WTC11 (cell line): ENCODE results near the gene STK40. TPM values are rescaled to one million over a fixed set of nuclear protein-coding genes. Genes with fewer than 3 reads are reported as not detected.

Experiments used
- ATAC-seq: fragments of 200-7000 bp; cut with Tn5 transposase; 2 replicates; pipeline ENCODE4 v1.10.0; 2021; ENCODE audit warnings: mild to moderate bottlenecking, moderate library complexity
- CTCF ChIA-PET: fragments of 300-600 bp; sonication (Branson Sonifier 250); formaldehyde crosslinking; loops from one replicate; lab custom pipeline; 2021; ENCODE audit warnings: antibody characterized with exemption; lab: Charles Lee
- POLR2A ChIA-PET: fragments of 350-600 bp; sonication (Branson Sonifier 250); formaldehyde crosslinking; loops from one replicate; lab custom pipeline; 2021; ENCODE audit warnings: antibody characterized with exemption; lab: Charles Lee
- DNase-seq: peaks from one replicate; pipeline ENCODE4 v3.0.0; 2021; ENCODE audit warnings: low spot score
- H3K27ac Mint-ChIP-seq: 2 replicates; pipeline ENCODE4 v1.8.0; 2021; ENCODE audit warnings: mixed read lengths
- H3K27me3 Mint-ChIP-seq: 2 replicates; pipeline ENCODE4 v1.8.0; 2021; ENCODE audit warnings: low read depth, mild to moderate bottlenecking, moderate library complexity, mixed read lengths
- H3K36me3 Mint-ChIP-seq: 2 replicates; pipeline ENCODE4 v1.8.0; 2021; ENCODE audit warnings: mixed read lengths
- H3K4me1 Mint-ChIP-seq: 2 replicates; pipeline ENCODE4 v1.8.0; 2022; ENCODE audit warnings: mixed read lengths
- H3K4me3 Mint-ChIP-seq: 2 replicates; pipeline ENCODE4 v1.8.0; 2021; ENCODE audit warnings: mild to moderate bottlenecking, moderate library complexity, mixed read lengths
- H3K9me3 Mint-ChIP-seq: 2 replicates; pipeline ENCODE4 v1.8.0; 2021; ENCODE audit warnings: mixed read lengths
- CDX4 ChIP-seq: fragments of 250-450 bp; sonication (Bioruptor Pico); IDR thresholded peaks from 2 replicates; pipeline ENCODE4 v1.9.0; 2021; ENCODE audit warnings: moderate library complexity, mild to moderate bottlenecking, inconsistent platforms, borderline replicate concordance
- CREB1 ChIP-seq: sonication (generic); formaldehyde crosslinking; IDR thresholded peaks from 2 replicates; pipeline ENCODE4 v1.8.0; 2023; ENCODE audit warnings: mild to moderate bottlenecking, missing genetic modification reagents
- CREM ChIP-seq: sonication (generic); formaldehyde crosslinking; IDR thresholded peaks from 2 replicates; pipeline ENCODE4 v1.8.1; 2022; ENCODE audit warnings: mild to moderate bottlenecking, missing genetic modification reagents, moderate library complexity
- E2F4 ChIP-seq: sonication (generic); formaldehyde crosslinking; IDR thresholded peaks from 2 replicates; pipeline ENCODE4 v1.8.1; 2022; ENCODE audit warnings: low read depth, mild to moderate bottlenecking, moderate library complexity, missing genetic modification reagents, borderline replicate concordance
- ESRRA ChIP-seq: sonication (generic); formaldehyde crosslinking; IDR thresholded peaks from 2 replicates; pipeline ENCODE4 v1.8.1; 2022; ENCODE audit warnings: mild to moderate bottlenecking, missing genetic modification reagents, borderline replicate concordance
- GRHL2 ChIP-seq: fragments of 250-450 bp; sonication (Bioruptor Pico); IDR thresholded peaks from 2 replicates; pipeline ENCODE4 v1.8.0; 2022; ENCODE audit warnings: mild to moderate bottlenecking, moderate library complexity; ENCODE audit not compliant: insufficient replicate concordance, severe bottlenecking
- HMGXB4 ChIP-seq: sonication (generic); formaldehyde crosslinking; IDR thresholded peaks from 2 replicates; pipeline ENCODE4 v1.8.1; 2023; ENCODE audit warnings: mild to moderate bottlenecking, moderate library complexity, missing genetic modification reagents
- IRF1 ChIP-seq: sonication (generic); formaldehyde crosslinking; IDR thresholded peaks from 2 replicates; pipeline ENCODE4 v1.8.0; 2023; ENCODE audit warnings: missing genetic modification reagents
- KAT7 ChIP-seq: sonication (generic); formaldehyde crosslinking; IDR thresholded peaks from 2 replicates; pipeline ENCODE4 v1.8.1; 2023; ENCODE audit warnings: missing genetic modification reagents, mild to moderate bottlenecking, borderline replicate concordance
- MXD4 ChIP-seq: fragments of 250-450 bp; sonication (Bioruptor Pico); IDR thresholded peaks from 2 replicates; pipeline ENCODE4 v1.8.0; 2021; ENCODE audit warnings: mild to moderate bottlenecking, moderate library complexity, borderline replicate concordance
- RELA ChIP-seq: sonication (generic); formaldehyde crosslinking; IDR thresholded peaks from 2 replicates; pipeline ENCODE4 v1.8.1; 2022; ENCODE audit warnings: missing genetic modification reagents, mild to moderate bottlenecking, borderline replicate concordance
- RORB ChIP-seq: fragments of 250-450 bp; sonication (Bioruptor Pico); IDR thresholded peaks from 2 replicates; pipeline ENCODE4 v1.9.0; 2021; ENCODE audit warnings: mild to moderate bottlenecking
- SMAD3 ChIP-seq: sonication (generic); formaldehyde crosslinking; IDR thresholded peaks from 2 replicates; pipeline ENCODE4 v1.8.0; 2022; ENCODE audit warnings: missing genetic modification reagents, mild to moderate bottlenecking, borderline replicate concordance
- SP1 ChIP-seq: sonication (generic); formaldehyde crosslinking; conservative IDR thresholded peaks from 2 replicates; pipeline ENCODE4 v1.8.1; 2022; ENCODE audit warnings: missing genetic modification reagents
- ZNF396 ChIP-seq: fragments of 250-450 bp; sonication (Bioruptor Pico); IDR thresholded peaks from 2 replicates; pipeline ENCODE4 v1.8.0; 2021; ENCODE audit warnings: mild to moderate bottlenecking, moderate library complexity, borderline replicate concordance
- total RNA-seq: library from RNA; stranded (reverse); gene quantifications from 3 replicates; pipeline ENCODE4 v1.2.3, GENCODE V29; 2021
- TF ChIP-seq, protein P1 (sequence below): sonication (generic); formaldehyde crosslinking; IDR thresholded peaks from 2 replicates; pipeline ENCODE4 v1.8.1; 2023; ENCODE audit warnings: mild to moderate bottlenecking, missing genetic modification reagents, moderate library complexity
- TF ChIP-seq, protein P2 (sequence below): sonication (generic); formaldehyde crosslinking; IDR thresholded peaks from 2 replicates; pipeline ENCODE4 v1.8.1; 2023; ENCODE audit warnings: mild to moderate bottlenecking, missing genetic modification reagents, moderate library complexity
- TF ChIP-seq, protein P3 (sequence below): sonication (generic); formaldehyde crosslinking; IDR thresholded peaks from 2 replicates; pipeline ENCODE4 v1.8.1; 2023; ENCODE audit warnings: mild to moderate bottlenecking, missing genetic modification reagents, borderline replicate concordance
- TF ChIP-seq, protein P4 (sequence below): sonication (generic); formaldehyde crosslinking; IDR thresholded peaks from 2 replicates; pipeline ENCODE4 v1.8.1; 2022; ENCODE audit warnings: low read depth, missing genetic modification reagents, borderline replicate concordance
- TF ChIP-seq, protein P5 (sequence below): sonication (generic); formaldehyde crosslinking; conservative IDR thresholded peaks from 2 replicates; pipeline ENCODE4 v1.8.1; 2022; ENCODE audit warnings: mild to moderate bottlenecking, missing genetic modification reagents

The STK40 gene
- total RNA-seq, 1 experiment from 2014 or later: 24.7 TPM

GRCh38 chr1:36397083-36397377, 11.3 kb upstream of the STK40 start:
- H3K9me3 Mint-ChIP-seq: no peaks in the 10 kb centered on the region
- ATAC-seq: no peak
- ChIA-PET CTCF (interaction anchor here (1.0 to 5.5 kb wide), 6 partner anchors 10 to 248 kb away, joined by 3 to 37 read pairs (median 5); partner anchors contain the start of gene TRAPPC3), POLR2A (interaction anchor here (0.7 to 6.5 kb wide), 3 partner anchors 10 to 54 kb away, joined by 3 to 172 read pairs (median 4); partner anchors contain the start of gene STK40)
- peak overlapping the region; percentile 98 for H3K27ac Mint-ChIP-seq
- peaks cover 11% of the 10 kb centered on the region for H3K36me3 Mint-ChIP-seq
- TF ChIP-seq KAT7 (CRISPR knock-in tag) (0 out of 2 replicates have a peak, but pooled peaks have one; percentile 29), CDX4 (CRISPR knock-in tag) (no peak)
- TF ChIP-seq, protein P1, sequence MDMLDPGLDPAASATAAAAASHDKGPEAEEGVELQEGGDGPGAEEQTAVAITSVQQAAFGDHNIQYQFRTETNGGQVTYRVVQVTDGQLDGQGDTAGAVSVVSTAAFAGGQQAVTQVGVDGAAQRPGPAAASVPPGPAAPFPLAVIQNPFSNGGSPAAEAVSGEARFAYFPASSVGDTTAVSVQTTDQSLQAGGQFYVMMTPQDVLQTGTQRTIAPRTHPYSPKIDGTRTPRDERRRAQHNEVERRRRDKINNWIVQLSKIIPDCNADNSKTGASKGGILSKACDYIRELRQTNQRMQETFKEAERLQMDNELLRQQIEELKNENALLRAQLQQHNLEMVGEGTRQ (CRISPR knock-in tag): no peak
- H3K4me1 Mint-ChIP-seq: peaks cover 21% of the 10 kb centered on the region
- no peaks in the 10 kb centered on the region; the same call in 1 of the 2 replicates for H3K27me3 Mint-ChIP-seq
- no peak for DNase-seq
- peak overlapping the region; percentile 89 for H3K4me3 Mint-ChIP-seq

DNA sequence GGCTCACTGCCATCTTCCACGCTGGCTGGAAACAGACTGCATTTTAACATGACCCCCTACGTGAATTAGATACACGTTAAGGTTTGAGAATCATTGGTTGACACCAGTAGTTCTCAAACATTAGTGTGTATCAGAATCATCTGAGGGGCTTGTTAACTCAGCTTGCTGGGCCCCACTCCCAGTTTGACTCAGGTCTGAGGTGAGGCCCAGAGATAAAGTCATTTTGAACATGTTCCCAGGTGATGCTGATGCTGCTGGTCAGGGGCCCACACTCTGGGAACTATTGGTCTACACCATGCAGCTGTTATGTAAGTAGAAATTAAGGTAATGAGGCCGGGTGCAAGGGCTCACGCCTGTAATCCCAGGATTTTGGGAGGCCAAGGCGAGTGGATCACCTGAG, 10.6 kb upstream of the STK40 start:
- Mint-ChIP-seq H3K36me3 (peaks cover 11% of the 10 kb centered on the region), H3K27ac (peak overlapping the region; percentile 82), H3K4me3 (peak overlapping the region; percentile 89), H3K27me3 (no peaks in the 10 kb centered on the region; the same call in 1 of the 2 replicates), H3K9me3 (no peaks in the 10 kb centered on the region), H3K4me1 (peaks cover 21% of the 10 kb centered on the region)
- CTCF ChIA-PET: interaction anchor here (5.5 kb wide), 1 partner anchor 27 kb away, joined by 37 read pairs; no protein-coding TSS in a partner anchor
- DNase-seq: no peak
- ATAC-seq: no peak
- POLR2A ChIA-PET: interaction anchor here (0.6 to 6.5 kb wide), 3 partner anchors 10 to 1128 kb away, joined by 3 to 172 read pairs (median 3); partner anchors contain the start of gene STK40
- no peak for TF ChIP-seq SP1 (CRISPR knock-in tag)
- TF ChIP-seq KAT7 (CRISPR knock-in tag): no peak
- TF ChIP-seq RORB (CRISPR knock-in tag): no peak
- TF ChIP-seq, protein P2, sequence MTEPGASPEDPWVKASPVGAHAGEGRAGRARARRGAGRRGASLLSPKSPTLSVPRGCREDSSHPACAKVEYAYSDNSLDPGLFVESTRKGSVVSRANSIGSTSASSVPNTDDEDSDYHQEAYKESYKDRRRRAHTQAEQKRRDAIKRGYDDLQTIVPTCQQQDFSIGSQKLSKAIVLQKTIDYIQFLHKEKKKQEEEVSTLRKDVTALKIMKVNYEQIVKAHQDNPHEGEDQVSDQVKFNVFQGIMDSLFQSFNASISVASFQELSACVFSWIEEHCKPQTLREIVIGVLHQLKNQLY (CRISPR knock-in tag): no peak
- TF ChIP-seq IRF1 (CRISPR knock-in tag): no peak
- TF ChIP-seq RELA (CRISPR knock-in tag): no peak
- no peak for TF ChIP-seq ZNF396 (CRISPR knock-in tag)
- TF ChIP-seq, protein P3, sequence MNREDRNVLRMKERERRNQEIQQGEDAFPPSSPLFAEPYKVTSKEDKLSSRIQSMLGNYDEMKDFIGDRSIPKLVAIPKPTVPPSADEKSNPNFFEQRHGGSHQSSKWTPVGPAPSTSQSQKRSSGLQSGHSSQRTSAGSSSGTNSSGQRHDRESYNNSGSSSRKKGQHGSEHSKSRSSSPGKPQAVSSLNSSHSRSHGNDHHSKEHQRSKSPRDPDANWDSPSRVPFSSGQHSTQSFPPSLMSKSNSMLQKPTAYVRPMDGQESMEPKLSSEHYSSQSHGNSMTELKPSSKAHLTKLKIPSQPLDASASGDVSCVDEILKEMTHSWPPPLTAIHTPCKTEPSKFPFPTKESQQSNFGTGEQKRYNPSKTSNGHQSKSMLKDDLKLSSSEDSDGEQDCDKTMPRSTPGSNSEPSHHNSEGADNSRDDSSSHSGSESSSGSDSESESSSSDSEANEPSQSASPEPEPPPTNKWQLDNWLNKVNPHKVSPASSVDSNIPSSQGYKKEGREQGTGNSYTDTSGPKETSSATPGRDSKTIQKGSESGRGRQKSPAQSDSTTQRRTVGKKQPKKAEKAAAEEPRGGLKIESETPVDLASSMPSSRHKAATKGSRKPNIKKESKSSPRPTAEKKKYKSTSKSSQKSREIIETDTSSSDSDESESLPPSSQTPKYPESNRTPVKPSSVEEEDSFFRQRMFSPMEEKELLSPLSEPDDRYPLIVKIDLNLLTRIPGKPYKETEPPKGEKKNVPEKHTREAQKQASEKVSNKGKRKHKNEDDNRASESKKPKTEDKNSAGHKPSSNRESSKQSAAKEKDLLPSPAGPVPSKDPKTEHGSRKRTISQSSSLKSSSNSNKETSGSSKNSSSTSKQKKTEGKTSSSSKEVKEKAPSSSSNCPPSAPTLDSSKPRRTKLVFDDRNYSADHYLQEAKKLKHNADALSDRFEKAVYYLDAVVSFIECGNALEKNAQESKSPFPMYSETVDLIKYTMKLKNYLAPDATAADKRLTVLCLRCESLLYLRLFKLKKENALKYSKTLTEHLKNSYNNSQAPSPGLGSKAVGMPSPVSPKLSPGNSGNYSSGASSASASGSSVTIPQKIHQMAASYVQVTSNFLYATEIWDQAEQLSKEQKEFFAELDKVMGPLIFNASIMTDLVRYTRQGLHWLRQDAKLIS (CRISPR knock-in tag): no peak
- TF ChIP-seq E2F4: no peak
- no peak for TF ChIP-seq CREM (CRISPR knock-in tag)
- TF ChIP-seq HMGXB4: no peak
- TF ChIP-seq, protein P4, sequence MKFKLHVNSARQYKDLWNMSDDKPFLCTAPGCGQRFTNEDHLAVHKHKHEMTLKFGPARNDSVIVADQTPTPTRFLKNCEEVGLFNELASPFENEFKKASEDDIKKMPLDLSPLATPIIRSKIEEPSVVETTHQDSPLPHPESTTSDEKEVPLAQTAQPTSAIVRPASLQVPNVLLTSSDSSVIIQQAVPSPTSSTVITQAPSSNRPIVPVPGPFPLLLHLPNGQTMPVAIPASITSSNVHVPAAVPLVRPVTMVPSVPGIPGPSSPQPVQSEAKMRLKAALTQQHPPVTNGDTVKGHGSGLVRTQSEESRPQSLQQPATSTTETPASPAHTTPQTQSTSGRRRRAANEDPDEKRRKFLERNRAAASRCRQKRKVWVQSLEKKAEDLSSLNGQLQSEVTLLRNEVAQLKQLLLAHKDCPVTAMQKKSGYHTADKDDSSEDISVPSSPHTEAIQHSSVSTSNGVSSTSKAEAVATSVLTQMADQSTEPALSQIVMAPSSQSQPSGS (CRISPR knock-in tag): no peak
- TF ChIP-seq SMAD3 (CRISPR knock-in tag): no peak
- TF ChIP-seq CREB1 (CRISPR knock-in tag): no peak
- TF ChIP-seq MXD4 (CRISPR knock-in tag): no peak
- TF ChIP-seq ESRRA: no peak
- no peak for TF ChIP-seq GRHL2 (CRISPR knock-in tag)
- TF ChIP-seq, protein P5, sequence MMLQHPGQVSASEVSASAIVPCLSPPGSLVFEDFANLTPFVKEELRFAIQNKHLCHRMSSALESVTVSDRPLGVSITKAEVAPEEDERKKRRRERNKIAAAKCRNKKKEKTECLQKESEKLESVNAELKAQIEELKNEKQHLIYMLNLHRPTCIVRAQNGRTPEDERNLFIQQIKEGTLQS (CRISPR knock-in tag): no peak
